ENCODE results near the gene EXTL2.

GRCh38 chr1:100907887-100908286 is 13.2 kb upstream of the EXTL2 start:
- TF ChIP-seq CTCF (IDR thresholded peaks at IDR 0.05) (no peak), EZH2 (IDR thresholded peaks at IDR 0.05; ENCODE audit: borderline replicate concordance, insufficient read depth, low read depth, low read length, poor library complexity, severe bottlenecking) (no peak)

All from B cell (primary cell).